Heart left ventricle (tissue), 16 donors: Measurements from ENCODE around the gene NCOR1. TPM values are rescaled to one million over a fixed set of nuclear protein-coding genes. Genes with fewer than 3 reads are reported as not detected.
A peak's percentile ranks its signal among the peaks of the same experiment; 100 is the strongest.

ENCODE experiments used
- ATAC-seq, 4 donors: fragments of 200-7000 bp; cut with Tn5 transposase; one replicate each; pipeline ENCODE4 v1.9.1; 2020 to 2022; ENCODE audit warnings: moderate library complexity in 4 of 4, mild to moderate bottlenecking in 3 of 4, moderate number of reproducible peaks in 1 of 4
- DNase-seq, 5 donors: peaks; one replicate each; pipeline ENCODE4 v3.0.0-alpha.2; 2020
- H3K27ac ChIP-seq, 12 donors: fragments of 200-600 bp; sonication (generic) in 4 of 12; one replicate each; pipeline versions ENCODE4 v1.5.0 to v1.8.0; 2016 to 2022; ENCODE audit warnings: mild to moderate bottlenecking in 2 of 12
- H3K27me3 ChIP-seq, 9 donors: fragments of 200-600 bp; sonication (generic) in 2 of 9; one replicate each; pipeline versions ENCODE4 v1.5.1 to v1.8.0; 2016 to 2022; ENCODE audit warnings: mild to moderate bottlenecking in 3 of 9
- H3K36me3 ChIP-seq, 9 donors: fragments of 200-600 bp; sonication (generic) in 2 of 9; one replicate each; pipeline versions ENCODE4 v1.5.0 to v1.8.0; 2018 to 2022; ENCODE audit warnings: mild to moderate bottlenecking in 2 of 9
- H3K4me1 ChIP-seq, 12 donors: fragments of 200-600 bp; sonication (generic) in 4 of 12; one replicate each; pipeline versions ENCODE4 v1.5.0 to v1.8.0; 2016 to 2022; ENCODE audit warnings: mild to moderate bottlenecking in 3 of 12
- H3K4me3 ChIP-seq, 12 donors: fragments of 200-600 bp; sonication (generic) in 4 of 12; one replicate each; pipeline versions ENCODE4 v1.5.0 to v1.8.0; 2017 to 2022; ENCODE audit warnings: mild to moderate bottlenecking in 9 of 12, moderate library complexity in 4 of 12
- H3K9me3 ChIP-seq, 12 donors: fragments of 200-600 bp; sonication (generic) in 4 of 12; one replicate each; pipeline versions ENCODE4 v1.5.0 to v1.8.0; 2016 to 2022; ENCODE audit warnings: mild to moderate bottlenecking in 1 of 12
- POLR2A ChIP-seq, 2 donors: fragments of 450-650 bp; IDR thresholded peaks; one replicate each; pipeline ENCODE4 v1.6.1; 2017; ENCODE audit warnings: antibody characterized with exemption in 2 of 2, mild to moderate bottlenecking in 2 of 2, moderate library complexity in 2 of 2
- WGBS, 4 donors: extraction: QIAGEN DNeasy Blood & Tissue Kit in 2 of 4; methylation state at CpG; one replicate each; pipeline versions ENCODE4 v1.1.5 to v1.1.7; 2013 to 2018; 5-methylcytosine and 5-hydroxymethylcytosine counted together
- intact Hi-C, 10 donors: fragments of 100-400 bp; cut with DNase I; formaldehyde crosslinking; loops; one replicate each; pipeline versions ENCODE4 v1.11.1 to v1.14.2; 2022
- polyA plus RNA-seq, 2 donors: library from polyadenylated mRNA; stranded (reverse); fragments of 200-250 nt; gene quantifications; one replicate each; pipeline ENCODE4 v1.2.3, GENCODE V29; 2013
- total RNA-seq, 9 donors: library from RNA; depleted of rRNA in 2 of 9; stranded (reverse); fragments of >200 nt in 2 of 9; fragmentation: NEBNext Ultra II Directional in 3 of 9; extraction: Animal tissue kit (Norgen Biotek cat#: 25700) in 3 of 9; gene quantifications; one replicate each; pipeline versions ENCODE4 v1.1.0 to v1.2.4, GENCODE V29; 2016 to 2023
- TF ChIP-seq, protein P1 (sequence below), 12 donors: fragments of 200-600 bp; sonication (generic) in 4 of 12; IDR thresholded peaks; one replicate each; pipeline versions ENCODE4 v1.5.0 to v1.8.0; 2018 to 2022; ENCODE audit warnings: antibody characterized with exemption in 12 of 12, mild to moderate bottlenecking in 5 of 12
- donor health status: ischemic (EF 13 %, LVEDD 7.1; RV severe dilation, severe dysfunction).
- donor health status: healthy with polysubstance abuse.
- donor health status: DM: no; HTN: yes; CAD: no.
- donor health status: DM: no; HTN: no; CAD: no.
- donor health status: ischemic (EF 25% LVEDD 6.9; RV normal size, moderate dysfunction).
- donor health status: ischemic (EF 25% LVEDD 5.7; RV mildly dilated, moderate dysfunction).
- donor health status: healthy.
- donor health status: DM: yes; HTN: yes; CAD: no.
- donor health status: ischemic (EF 35%, LVEDD 5.7; RV mildly dilated, moderate dysfunction).
- donor health status: nonischemic (EF 11% LVEDD 7.7; RV severe dilation, severe dysfunction).
- donor health status: DM: yes; HTN: yes; CAD: no.
- donor health status: PGD.
- donor health status: ischemic (EF 29% LVEDD 5.4; RV normal size, mild dysfunction).
- donor health status: nonischemic (EF 23%, LVEDD 6.1; RV moderate dilation, normal function).

NCOR1 gene
- total and polyA plus RNA-seq, 11 donors = 35.2 to 92.2 (median 74.1) TPM

- Histone ChIP-seq H3K9me3 (no peaks in the 10 kb centered on the region), H3K27me3 (no peaks in the 10 kb centered on the region), H3K27ac (no peak overlapping the region), H3K4me1 (peaks cover 0 to 21% (median 17%) of the 10 kb centered on the region in 12 donors), H3K36me3 (no peaks in the 10 kb centered on the region), H3K4me3 (no peak overlapping the region)
- ATAC-seq (no peak), DNase-seq (no peak)
- intact Hi-C loops = no loop called here
- 67 to 85% (median 73%) methylated on average over 1 of the region's 1 CpG for WGBS, 4 donors
- TF ChIP-seq POLR2A (IDR thresholded peaks at IDR 0.05) = no peak
- TF ChIP-seq, protein P1, sequence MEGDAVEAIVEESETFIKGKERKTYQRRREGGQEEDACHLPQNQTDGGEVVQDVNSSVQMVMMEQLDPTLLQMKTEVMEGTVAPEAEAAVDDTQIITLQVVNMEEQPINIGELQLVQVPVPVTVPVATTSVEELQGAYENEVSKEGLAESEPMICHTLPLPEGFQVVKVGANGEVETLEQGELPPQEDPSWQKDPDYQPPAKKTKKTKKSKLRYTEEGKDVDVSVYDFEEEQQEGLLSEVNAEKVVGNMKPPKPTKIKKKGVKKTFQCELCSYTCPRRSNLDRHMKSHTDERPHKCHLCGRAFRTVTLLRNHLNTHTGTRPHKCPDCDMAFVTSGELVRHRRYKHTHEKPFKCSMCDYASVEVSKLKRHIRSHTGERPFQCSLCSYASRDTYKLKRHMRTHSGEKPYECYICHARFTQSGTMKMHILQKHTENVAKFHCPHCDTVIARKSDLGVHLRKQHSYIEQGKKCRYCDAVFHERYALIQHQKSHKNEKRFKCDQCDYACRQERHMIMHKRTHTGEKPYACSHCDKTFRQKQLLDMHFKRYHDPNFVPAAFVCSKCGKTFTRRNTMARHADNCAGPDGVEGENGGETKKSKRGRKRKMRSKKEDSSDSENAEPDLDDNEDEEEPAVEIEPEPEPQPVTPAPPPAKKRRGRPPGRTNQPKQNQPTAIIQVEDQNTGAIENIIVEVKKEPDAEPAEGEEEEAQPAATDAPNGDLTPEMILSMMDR (IDR thresholded peaks at IDR 0.05) = no peak
These were observed 36.2 kb upstream of the NCOR1 start for GRCh38 chr17:16251556-16251955.

DNA sequence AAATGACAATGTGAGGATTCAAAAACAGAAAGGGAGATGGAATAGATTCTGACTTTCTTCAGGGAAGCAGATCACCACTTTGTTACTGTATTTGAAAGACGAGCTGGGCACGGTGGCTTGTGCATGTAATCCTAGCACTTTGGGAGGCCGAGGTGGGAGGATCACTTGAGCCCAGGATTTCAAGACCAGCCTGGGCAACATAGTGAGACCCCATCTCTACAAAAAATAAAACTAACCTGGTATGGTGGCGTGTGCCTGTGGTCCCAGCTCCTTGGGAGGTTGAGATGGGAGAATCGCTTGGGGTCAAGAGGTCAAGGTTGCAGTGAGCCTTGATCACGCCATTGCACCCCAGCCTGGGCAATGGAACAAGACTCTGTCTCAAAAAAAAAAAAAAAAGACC is 35.7 kb upstream of the NCOR1 start:
- H3K27me3 ChIP-seq = no peaks in the 10 kb centered on the region
- H3K4me3 ChIP-seq = no peak overlapping the region
- peaks cover 0 to 15% (median 12%) of the 10 kb centered on the region in 12 donors for H3K4me1 ChIP-seq
- intact Hi-C loops = no loop called here
- no peak for TF ChIP-seq POLR2A (IDR thresholded peaks at IDR 0.05)
- TF ChIP-seq, protein P1 (IDR thresholded peaks at IDR 0.05) = no peak
- WGBS, 4 donors = 97 to 99% (median 98%) methylated on average over 6 of the region's 6 CpGs
- no peaks in the 10 kb centered on the region for H3K36me3 ChIP-seq
- no peak overlapping the region for H3K27ac ChIP-seq
- H3K9me3 ChIP-seq = no peaks in the 10 kb centered on the region
- ATAC-seq = no peak
- no peak for DNase-seq

- Histone ChIP-seq H3K27me3 (no peaks in the 10 kb centered on the region), H3K27ac (no peak overlapping the region), H3K4me3 (no peak overlapping the region), H3K36me3 (no peaks in the 10 kb centered on the region), H3K9me3 (no peaks in the 10 kb centered on the region), H3K4me1 (peaks cover 0 to 11% (median 8%) of the 10 kb centered on the region in 12 donors)
- intact Hi-C loops = no loop called here
- 90 to 96% (median 96%) methylated on average over 1 of the region's 1 CpG for WGBS, 4 donors
- no peak for DNase-seq
- TF ChIP-seq, protein P1 (IDR thresholded peaks at IDR 0.05) = no peak
- TF ChIP-seq POLR2A (IDR thresholded peaks at IDR 0.05) = no peak
- peak in 1 of 4 donors; percentile 61 for ATAC-seq
These were observed 35.3 kb upstream of the NCOR1 start for GRCh38 chr17:16250635-16251034.

DNA sequence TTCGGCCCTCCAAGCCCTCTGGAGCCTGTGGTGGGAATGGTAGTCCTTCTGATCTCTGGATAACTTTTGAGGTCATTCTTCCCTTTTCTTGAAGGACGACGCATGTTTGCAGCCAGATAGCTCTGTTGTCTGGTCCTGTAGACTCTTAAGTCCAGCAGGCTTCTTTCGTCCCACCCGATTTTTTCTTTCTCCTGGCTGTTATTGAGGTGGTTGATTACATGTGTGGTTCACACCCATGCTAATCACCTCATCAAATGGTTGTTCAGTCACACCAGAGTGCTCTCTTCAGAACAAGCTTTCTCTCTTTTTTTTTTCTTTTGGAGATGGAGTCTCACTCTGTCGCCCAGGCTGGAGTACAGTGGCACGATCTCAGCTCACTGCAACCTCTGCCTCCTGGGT is 32.3 kb upstream of the NCOR1 start:
- intact Hi-C loops = no loop called here
- no peak for DNase-seq
- WGBS, 4 donors = 82 to 99% (median 96%) methylated on average over 7 of the region's 7 CpGs
- no peaks in the 10 kb centered on the region for H3K9me3 ChIP-seq
- no peak for ATAC-seq
- H3K36me3 ChIP-seq = no peaks in the 10 kb centered on the region
- no peaks in the 10 kb centered on the region for H3K27me3 ChIP-seq
- peaks cover 0 to 3% (median 0%) of the 10 kb centered on the region in 12 donors for H3K4me1 ChIP-seq
- no peak overlapping the region for H3K4me3 ChIP-seq
- TF ChIP-seq, protein P1 (IDR thresholded peaks at IDR 0.05) = no peak
- no peak for TF ChIP-seq POLR2A (IDR thresholded peaks at IDR 0.05)
- H3K27ac ChIP-seq = no peak overlapping the region
